H1 (cell line): ENCODE data around the gene PPA1. TPM values are rescaled to one million over a fixed set of nuclear protein-coding genes. Genes with fewer than 3 reads are reported as not detected.

Source experiments
- CTCF ChIA-PET: fragments of 300-600 bp; sonication (Branson Sonifier 250); formaldehyde crosslinking; loops from one replicate; lab custom pipeline; 2021; ENCODE audit not compliant: partially characterized antibody; lab: Charles Lee
- POLR2A ChIA-PET: fragments of 300-600 bp; sonication (Branson Sonifier 250); formaldehyde crosslinking; loops from one replicate; lab custom pipeline; 2021; ENCODE audit warnings: inconsistent platforms; ENCODE audit not compliant: partially characterized antibody; lab: Charles Lee
- DNase-seq, 2 experiments: peaks; one replicate each; pipeline versions ENCODE4 v3.0.0 to v3.0.0-alpha.2; 2010 to 2022; ENCODE audit warnings: low spot score in 2 of 2, low read depth in 1 of 2, mixed read lengths in 1 of 2
- FAIRE-seq: peaks from 2 replicates; lab custom pipeline; 2011; peaks lifted over from hg19 to GRCh38; lab: Jason Lieb, UNC
- H2AFZ ChIP-seq: 2 replicates; pipeline ENCODE4 v1.8.1; 2012; ENCODE audit warnings: low read length, inconsistent platforms
- H2AK5ac ChIP-seq: 2 replicates; pipeline ENCODE4 v1.6.1; 2013; ENCODE audit warnings: low read depth, low read length
- H2BK120ac ChIP-seq: replicated peaks from 2 replicates; pipeline ENCODE3; 2013; ENCODE audit warnings: low read depth, low read length, inconsistent platforms
- H2BK12ac ChIP-seq: 2 replicates; pipeline ENCODE4 v1.6.1; 2013; ENCODE audit warnings: low read depth, low read length
- H2BK15ac ChIP-seq: 2 replicates; pipeline ENCODE4 v1.6.1; 2013; ENCODE audit warnings: low read length
- H2BK20ac ChIP-seq: 2 replicates; pipeline ENCODE4 v1.6.1; 2013; ENCODE audit warnings: low read length
- H2BK5ac ChIP-seq: 2 replicates; pipeline ENCODE4 v1.6.1; 2013; ENCODE audit warnings: low read depth, low read length
- H3K14ac ChIP-seq: 2 replicates; pipeline ENCODE4 v1.6.1; 2013; ENCODE audit warnings: inconsistent platforms; ENCODE audit not compliant: insufficient read length
- H3K18ac ChIP-seq: 2 replicates; pipeline ENCODE4 v1.6.1; 2013; ENCODE audit warnings: low read length; ENCODE audit errors: extremely low read depth
- H3K23ac ChIP-seq: 2 replicates; pipeline ENCODE4 v1.6.1; 2013; ENCODE audit warnings: inconsistent platforms; ENCODE audit not compliant: insufficient read length
- H3K23me2 ChIP-seq: 2 replicates; pipeline ENCODE4 v1.6.1; 2013; ENCODE audit warnings: low read depth, low read length
- H3K27ac ChIP-seq: 2 replicates; pipeline ENCODE4 v1.6.1; 2011; ENCODE audit warnings: low read depth, low read length, inconsistent platforms
- H3K27me3 ChIP-seq, 4 experiments: replicated peaks in 1 of 4; 1 replicate in 1 of 4; 2 replicates in 3 of 4; pipeline versions ENCODE4 v1.6.1 to v1.8.1; 2011 to 2013; ENCODE audit warnings: low read length in 3 of 4, mild to moderate bottlenecking in 3 of 4, inconsistent platforms in 2 of 4, mixed read lengths in 2 of 4, moderate library complexity in 1 of 4; ENCODE audit not compliant: control insufficient read depth in 3 of 4, insufficient read depth in 3 of 4; ENCODE audit errors: extremely low read depth in 1 of 4
- H3K36me3 ChIP-seq, 4 experiments: 2 replicates each; pipeline versions ENCODE4 v1.6.1 to v1.8.1; 2011 to 2013; ENCODE audit warnings: mild to moderate bottlenecking in 4 of 4, low read length in 3 of 4, moderate library complexity in 2 of 4, control low read depth in 1 of 4, inconsistent platforms in 1 of 4; ENCODE audit not compliant: insufficient read depth in 4 of 4, control insufficient read depth in 2 of 4
- H3K4ac ChIP-seq: replicated peaks from 2 replicates; pipeline ENCODE3; 2013; ENCODE audit warnings: low read length, low read depth, mixed read lengths, inconsistent platforms; ENCODE audit not compliant: insufficient read length
- H3K4me1 ChIP-seq, 4 experiments: replicated peaks in 1 of 4; 1 replicate in 1 of 4; 2 replicates in 3 of 4; pipeline versions ENCODE4 v1.6.1 to v1.8.1; 2011 to 2013; ENCODE audit warnings: low read length in 3 of 4, inconsistent platforms in 2 of 4, mixed read lengths in 1 of 4; ENCODE audit not compliant: insufficient read depth in 4 of 4, control insufficient read depth in 3 of 4
- H3K4me2 ChIP-seq, 2 experiments: 2 replicates each; pipeline versions ENCODE4 v1.6.1 to v1.8.1; 2011 to 2013; ENCODE audit warnings: low read depth in 2 of 2, low read length in 2 of 2, control low read depth in 1 of 2, inconsistent platforms in 1 of 2, mild to moderate bottlenecking in 1 of 2; ENCODE audit not compliant: insufficient read depth in 1 of 2
- H3K4me3 ChIP-seq, 4 experiments: fragments of 200-600, 300-600 bp in 1 of 4; sonication (generic), shearing (Covaris generic), sonication (Bioruptor Twin) in 1 of 4; 2 replicates each; pipeline versions ENCODE4 v1.5.1 to v1.8.1; 2011 to 2016; ENCODE audit warnings: low read length in 4 of 4, low read depth in 3 of 4, control low read depth in 2 of 4, inconsistent platforms in 2 of 4, mild to moderate bottlenecking in 2 of 4, mixed read lengths in 1 of 4, moderate library complexity in 1 of 4; ENCODE audit not compliant: insufficient read depth in 2 of 4; ENCODE audit errors: extremely low read depth in 1 of 4
- H3K56ac ChIP-seq: replicated peaks from 2 replicates; pipeline ENCODE3; 2013; ENCODE audit warnings: low read depth, mild to moderate bottlenecking, mixed read lengths, low read length, inconsistent platforms; ENCODE audit not compliant: insufficient read length
- H3K79me1 ChIP-seq: 2 replicates; pipeline ENCODE4 v1.6.1; 2013; ENCODE audit warnings: low read depth, low read length, control low read depth
- H3K79me2 ChIP-seq, 2 experiments: 2 replicates each; pipeline versions ENCODE4 v1.6.1 to v1.8.1; 2012 to 2013; ENCODE audit warnings: low read length in 2 of 2, mild to moderate bottlenecking in 2 of 2, inconsistent platforms in 1 of 2; ENCODE audit not compliant: insufficient read depth in 2 of 2, control insufficient read depth in 1 of 2
- H3K9ac ChIP-seq, 4 experiments: replicated peaks in 1 of 4; 1 replicate in 1 of 4; 2 replicates in 3 of 4; pipeline versions ENCODE4 v1.6.1 to v1.8.1; 2011 to 2013; ENCODE audit warnings: low read depth in 3 of 4, low read length in 3 of 4, control low read depth in 2 of 4, mild to moderate bottlenecking in 2 of 4, moderate library complexity in 2 of 4, inconsistent platforms in 1 of 4; ENCODE audit errors: extremely low read depth in 1 of 4
- H3K9me3 ChIP-seq, 2 experiments: 2 replicates each; pipeline versions ENCODE4 v1.6.1 to v1.8.1; 2012 to 2013; ENCODE audit warnings: mild to moderate bottlenecking in 2 of 2, moderate library complexity in 2 of 2, control low read depth in 1 of 2, inconsistent platforms in 1 of 2, low read depth in 1 of 2, low read length in 1 of 2, mixed read lengths in 1 of 2; ENCODE audit not compliant: insufficient read depth in 2 of 2
- H4K20me1 ChIP-seq, 2 experiments: replicated peaks in 1 of 2; 2 replicates each; pipeline versions ENCODE3 to v1.8.1; 2011 to 2013; ENCODE audit warnings: inconsistent platforms in 2 of 2, low read length in 2 of 2, mild to moderate bottlenecking in 1 of 2; ENCODE audit not compliant: insufficient read depth in 2 of 2, control insufficient read depth in 1 of 2
- H4K5ac ChIP-seq: 2 replicates; pipeline ENCODE4 v1.6.1; 2013; ENCODE audit warnings: low read length, low read depth, mixed read lengths, inconsistent platforms; ENCODE audit not compliant: insufficient read length
- H4K8ac ChIP-seq: 2 replicates; pipeline ENCODE4 v1.8.0; 2013; ENCODE audit warnings: mild to moderate bottlenecking, moderate library complexity, low read length, inconsistent platforms; ENCODE audit not compliant: insufficient read depth; ENCODE audit errors: extremely low read depth
- H4K91ac ChIP-seq: replicated peaks from 2 replicates; pipeline ENCODE3; 2013; ENCODE audit warnings: low read length, mixed read lengths, inconsistent platforms; ENCODE audit not compliant: insufficient read length
- BACH1 ChIP-seq: IDR thresholded peaks from 2 replicates; pipeline ENCODE4 v1.6.1; 2012; ENCODE audit warnings: low read length, improper control_type of control experiment
- WGBS, 2 experiments: shearing (Covaris generic) in 1 of 2; methylation state at CpG; one replicate each; pipeline versions ENCODE4 v1.1.6 to v1.1.7; 2013 to 2015; ENCODE audit warnings: low lambda C conversion rate in 2 of 2, mixed read lengths in 2 of 2, inconsistent platforms in 1 of 2, low coverage in 1 of 2, missing lambda C conversion rate in 1 of 2; ENCODE audit not compliant: insufficient replicate concordance in 2 of 2, insufficient coverage in 1 of 2, insufficient read length in 1 of 2; ENCODE audit errors: extremely low coverage in 1 of 2, missing lambda C conversion rate in 1 of 2; 5-methylcytosine and 5-hydroxymethylcytosine counted together
- polyA plus RNA-seq, 7 experiments: library from polyadenylated mRNA; depleted of rRNA in 3 of 7; stranded (reverse) in 5 of 7; unstranded in 2 of 7; fragments of >200 nt in 5 of 7; fragments of 200-250 nt in 2 of 7; gene quantifications; 1 replicate in 5 of 7; 2 replicates in 1 of 7; 4 replicates in 1 of 7; pipeline versions ENCODE4 v1.2.1 to v1.2.3, GENCODE V29; 2011 to 2013; ENCODE audit warnings: missing spikeins in 2 of 7, mixed read lengths in 2 of 7
- total RNA-seq: library from RNA; stranded (reverse); fragmentation: NEBNext Ultra II Directional; extraction: Animal tissue kit (Norgen Biotek cat#: 25700); gene quantifications from 2 replicates; pipeline ENCODE4 v1.2.1, GENCODE V29; 2021

Gene PPA1
- total and polyA plus RNA-seq, 2 of the 8 experiments (the other 6 are each of a cell fraction or from before 2014, with no cell fraction given) = 77.0 to 191 TPM

DNA sequence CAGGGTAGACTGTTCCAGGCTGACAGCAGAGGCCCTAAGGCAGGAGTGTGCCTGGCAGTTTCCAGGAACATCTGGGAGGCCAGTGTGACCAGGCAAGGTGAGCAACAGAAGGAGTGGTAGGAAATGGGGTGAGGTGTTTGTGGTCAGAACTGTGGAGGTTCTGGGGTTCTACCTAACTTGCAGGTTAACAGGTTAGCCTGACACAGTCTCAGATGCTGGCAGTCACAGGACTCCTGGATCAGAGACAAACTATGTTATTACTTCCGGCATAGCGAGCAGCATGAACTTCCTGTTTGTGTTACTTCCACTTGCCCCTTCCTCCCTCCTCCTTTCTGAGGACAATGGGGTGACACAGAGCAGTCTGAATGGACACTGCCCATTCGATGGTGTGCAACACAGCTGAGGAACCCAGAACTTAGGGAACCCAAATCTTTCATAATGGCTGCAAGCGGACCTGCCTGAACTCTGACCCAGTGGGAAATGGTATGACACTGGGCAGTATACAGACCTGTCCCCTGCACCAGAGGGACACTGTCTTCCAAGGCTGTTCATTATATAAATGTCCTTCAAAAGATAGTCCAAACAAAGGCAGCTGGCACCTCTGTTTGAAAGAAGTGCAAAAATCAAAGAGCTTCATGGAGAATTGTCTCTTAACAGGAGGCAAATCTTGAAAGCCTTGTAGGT lies 59.0 kb downstream of the PPA1 start:
- H3K4me3 ChIP-seq = no peak overlapping the region
- no peak overlapping the region for H2BK120ac ChIP-seq
- no peak overlapping the region for H3K27ac ChIP-seq
- no peak overlapping the region for H2BK12ac ChIP-seq
- H3K4me2 ChIP-seq = no peak overlapping the region
- no peak overlapping the region for H2BK20ac ChIP-seq
- H4K8ac ChIP-seq = no peak overlapping the region
- 78% methylated on average over 4 of the region's 4 CpGs; no CpG with 5 or more reads in 1 of the 2 experiments for WGBS, 2 experiments
- no peak overlapping the region for H3K14ac ChIP-seq
- H3K79me1 ChIP-seq = peaks cover 3% of the 10 kb centered on the region; the same call in 1 of the 2 replicates
- H4K5ac ChIP-seq = no peak overlapping the region
- FAIRE-seq (no peak), DNase-seq (no peak)
- no peak overlapping the region for H3K9ac ChIP-seq
- no peak overlapping the region for H3K4ac ChIP-seq
- no peak overlapping the region for H4K91ac ChIP-seq
- H2BK5ac ChIP-seq = 0 out of 2 replicates have a peak overlapping the region, but pooled peaks have one; percentile 60
- H2BK15ac ChIP-seq = peak overlapping the region; percentile 25; the same call in 1 of the 2 replicates
- no peaks in the 10 kb centered on the region for H3K4me1 ChIP-seq
- H3K27me3 ChIP-seq = peaks cover 0 to 3% (median 0%) of the 10 kb centered on the region in 4 experiments; a peak in 1 of 7 replicates
- ChIA-PET CTCF (interaction anchor here (1.0 to 1.4 kb wide), 4 partner anchors 13 to 59 kb away, joined by 3 to 5 read pairs (median 4); no protein-coding TSS in a partner anchor), POLR2A (interaction anchor here (1.0 kb wide), 1 partner anchor 28 kb away, joined by 3 read pairs; the partner anchor contains the start of gene TYSND1)
- peaks cover 6% of the 10 kb centered on the region; the same call in 1 of the 2 replicates for H3K23me2 ChIP-seq
- no peak overlapping the region for H3K18ac ChIP-seq
- no peaks in the 10 kb centered on the region for H3K36me3 ChIP-seq
- no peak overlapping the region for H3K23ac ChIP-seq
- H2AFZ ChIP-seq = peak overlapping the region; percentile 83; the same call in 1 of the 2 replicates
- no peaks in the 10 kb centered on the region for H3K9me3 ChIP-seq
- no peak overlapping the region for H2AK5ac ChIP-seq
- peaks cover 8 to 9% of the 10 kb centered on the region in 2 experiments for H3K79me2 ChIP-seq
- H3K56ac ChIP-seq = no peak overlapping the region
- peaks cover 3% of the 10 kb centered on the region in 2 experiments for H4K20me1 ChIP-seq
- no peak for TF ChIP-seq BACH1
